CD8-positive, alpha-beta memory T cell (primary cell): ENCODE data around the gene SLC2A5. TPM values are rescaled to one million over a fixed set of nuclear protein-coding genes. Genes with fewer than 3 reads are reported as not detected.

Experiments used
- CTCF ChIA-PET: fragments of 350-600 bp; sonication (Branson Sonifier 250); formaldehyde crosslinking; loops from one replicate; lab custom pipeline; 2021; ENCODE audit warnings: antibody characterized with exemption; lab: Charles Lee
- POLR2A ChIA-PET: fragments of 350-600 bp; sonication (Branson Sonifier 250); formaldehyde crosslinking; loops from one replicate; lab custom pipeline; 2021; ENCODE audit warnings: antibody characterized with exemption; lab: Charles Lee
- DNase-seq, 5 donors: peaks; one replicate each; pipeline versions ENCODE4 v3.0.0 to v3.0.0-alpha.2; 2020 to 2022; ENCODE audit warnings: mixed read lengths in 1 of 5
- H3K27ac ChIP-seq: one replicate; pipeline ENCODE4 v1.7.0; 2013; ENCODE audit warnings: low read depth, mild to moderate bottlenecking, low read length, moderate library complexity
- H3K27me3 ChIP-seq: 2 replicates; pipeline ENCODE4 v1.7.0; 2013; ENCODE audit warnings: low read length, mild to moderate bottlenecking; ENCODE audit not compliant: insufficient read depth, poor library complexity, severe bottlenecking
- H3K36me3 ChIP-seq: 2 replicates; pipeline ENCODE4 v1.7.0; 2013; ENCODE audit warnings: mild to moderate bottlenecking, low read length, moderate library complexity; ENCODE audit not compliant: insufficient read depth
- H3K4me1 ChIP-seq: 2 replicates; pipeline ENCODE4 v1.7.0; 2013; ENCODE audit warnings: mild to moderate bottlenecking, low read length, moderate library complexity; ENCODE audit not compliant: insufficient read depth
- H3K4me3 ChIP-seq: 2 replicates; pipeline ENCODE4 v1.7.0; 2013; ENCODE audit warnings: mild to moderate bottlenecking, low read length
- H3K9me3 ChIP-seq: 2 replicates; pipeline ENCODE4 v1.7.0; 2013; ENCODE audit warnings: mild to moderate bottlenecking, low read length
- H3K27ac Mint-ChIP-seq, 8 donors: one replicate each; pipeline ENCODE4 v1.8.0; 2020 to 2021; ENCODE audit warnings: mixed read lengths in 8 of 8, mild to moderate bottlenecking in 6 of 8, inconsistent platforms in 3 of 8, moderate library complexity in 3 of 8
- H3K27me3 Mint-ChIP-seq, 2 donors: one replicate each; pipeline ENCODE4 v1.8.0; 2020 to 2021; ENCODE audit warnings: mixed read lengths in 2 of 2, mild to moderate bottlenecking in 1 of 2, moderate library complexity in 1 of 2
- H3K36me3 Mint-ChIP-seq, 3 donors: one replicate each; pipeline ENCODE4 v1.8.0; 2020 to 2021; ENCODE audit warnings: mixed read lengths in 3 of 3, inconsistent platforms in 1 of 3, mild to moderate bottlenecking in 1 of 3
- H3K4me1 Mint-ChIP-seq, 3 donors: one replicate each; pipeline ENCODE4 v1.8.0; 2020 to 2021; ENCODE audit warnings: mixed read lengths in 3 of 3, inconsistent platforms in 1 of 3, mild to moderate bottlenecking in 1 of 3
- H3K4me3 Mint-ChIP-seq, 7 donors: one replicate each; pipeline ENCODE4 v1.8.0; 2020 to 2021; ENCODE audit warnings: mixed read lengths in 7 of 7, mild to moderate bottlenecking in 6 of 7, moderate library complexity in 4 of 7, inconsistent platforms in 2 of 7
- H3K9me3 Mint-ChIP-seq, 5 donors: one replicate each; pipeline ENCODE4 v1.8.0; 2020 to 2022; ENCODE audit warnings: mixed read lengths in 5 of 5, mild to moderate bottlenecking in 3 of 5, moderate library complexity in 2 of 5, inconsistent platforms in 1 of 5
- polyA plus RNA-seq: library from polyadenylated mRNA; unstranded; fragments of 300-500 nt; fragmentation: Illumina TruSeq; gene quantifications from one replicate; pipeline ENCODE4 v1.2.3, GENCODE V29; 2021
- total RNA-seq, 2 experiments: library from RNA; stranded (reverse); gene quantifications; one replicate each; pipeline ENCODE4 v1.2.3, GENCODE V29; 2021

Gene SLC2A5
- total and polyA plus RNA-seq, 3 experiments from 2014 or later: not detected

- Histone ChIP-seq H3K36me3 (no peaks in the 10 kb centered on the region), H3K4me3 (no peak overlapping the region), H3K27me3 (no peaks in the 10 kb centered on the region), H3K9me3 (no peaks in the 10 kb centered on the region), H3K4me1 (no peaks in the 10 kb centered on the region), H3K27ac (no peak overlapping the region)
- ChIA-PET POLR2A (no interaction called here), CTCF (no interaction called here)
- H3K27me3 Mint-ChIP-seq: peaks cover 4 to 15% of the 10 kb centered on the region in 2 donors
- H3K9me3 Mint-ChIP-seq: no peaks in the 10 kb centered on the region
- H3K4me3 Mint-ChIP-seq: no peak overlapping the region
- H3K36me3 Mint-ChIP-seq: no peaks in the 10 kb centered on the region
- H3K4me1 Mint-ChIP-seq: no peaks in the 10 kb centered on the region
- no peak for DNase-seq
- no peak overlapping the region for H3K27ac Mint-ChIP-seq
These were observed 27.2 kb downstream of the SLC2A5 start for GRCh38 chr1:9042272-9042671.

DNA sequence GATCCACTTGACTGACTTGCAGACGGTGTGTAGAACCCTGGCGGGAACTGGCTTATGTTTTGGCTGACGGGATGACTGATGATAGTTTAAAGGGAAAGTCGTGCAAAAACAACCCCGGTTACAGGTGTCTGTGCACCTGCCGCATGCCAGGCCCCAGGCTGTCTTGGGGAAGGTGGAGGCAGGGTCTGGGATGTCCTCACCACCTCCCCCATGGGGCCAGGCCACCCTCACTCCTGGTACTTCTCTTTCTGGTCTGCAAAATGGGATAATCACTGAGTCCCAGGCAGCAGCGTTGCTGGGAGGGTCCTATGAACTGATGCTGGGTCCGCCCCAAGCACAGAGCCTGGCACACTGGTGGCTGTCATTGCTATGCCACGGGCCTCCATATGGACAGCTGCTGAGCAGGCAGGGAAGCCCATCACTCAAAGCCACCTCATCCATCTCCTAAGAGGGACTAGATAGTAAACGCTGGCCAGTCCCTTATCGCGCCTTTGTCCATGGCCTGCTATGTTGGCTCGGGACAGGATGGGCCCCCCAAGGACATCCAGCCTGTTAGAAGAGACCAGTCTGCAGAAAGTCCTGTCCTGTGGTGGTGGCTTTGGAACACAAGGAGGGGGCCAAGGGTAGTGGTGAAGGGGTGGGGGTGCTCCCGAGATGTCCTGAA is 28.2 kb downstream of the SLC2A5 start:
- no peak overlapping the region for H3K27ac ChIP-seq
- Mint-ChIP-seq H3K4me1 (no peaks in the 10 kb centered on the region), H3K27ac (no peak overlapping the region), H3K27me3 (peaks cover 4 to 11% of the 10 kb centered on the region in 2 donors), H3K4me3 (no peak overlapping the region), H3K9me3 (no peaks in the 10 kb centered on the region), H3K36me3 (no peaks in the 10 kb centered on the region)
- no peaks in the 10 kb centered on the region for H3K36me3 ChIP-seq
- H3K4me1 ChIP-seq: no peaks in the 10 kb centered on the region
- no peak for DNase-seq
- H3K27me3 ChIP-seq: no peaks in the 10 kb centered on the region
- no peaks in the 10 kb centered on the region for H3K9me3 ChIP-seq
- no peak overlapping the region for H3K4me3 ChIP-seq
- ChIA-PET POLR2A (no interaction called here), CTCF (no interaction called here)

GRCh38 chr1:9040659-9041030 is 28.8 kb downstream of the SLC2A5 start:
- no peak for DNase-seq
- POLR2A ChIA-PET: no interaction called here
- Histone ChIP-seq H3K36me3 (no peaks in the 10 kb centered on the region), H3K27me3 (no peaks in the 10 kb centered on the region), H3K4me3 (no peak overlapping the region), H3K9me3 (no peaks in the 10 kb centered on the region), H3K4me1 (no peaks in the 10 kb centered on the region), H3K27ac (no peak overlapping the region)
- Mint-ChIP-seq H3K27ac (no peak overlapping the region), H3K4me3 (no peak overlapping the region), H3K36me3 (peaks cover 0 to 5% (median 0%) of the 10 kb centered on the region in 3 donors), H3K27me3 (peaks cover 7 to 11% of the 10 kb centered on the region in 2 donors), H3K4me1 (no peaks in the 10 kb centered on the region), H3K9me3 (peaks cover 0 to 3% (median 2%) of the 10 kb centered on the region in 5 donors)
- CTCF ChIA-PET: no interaction called here

DNA sequence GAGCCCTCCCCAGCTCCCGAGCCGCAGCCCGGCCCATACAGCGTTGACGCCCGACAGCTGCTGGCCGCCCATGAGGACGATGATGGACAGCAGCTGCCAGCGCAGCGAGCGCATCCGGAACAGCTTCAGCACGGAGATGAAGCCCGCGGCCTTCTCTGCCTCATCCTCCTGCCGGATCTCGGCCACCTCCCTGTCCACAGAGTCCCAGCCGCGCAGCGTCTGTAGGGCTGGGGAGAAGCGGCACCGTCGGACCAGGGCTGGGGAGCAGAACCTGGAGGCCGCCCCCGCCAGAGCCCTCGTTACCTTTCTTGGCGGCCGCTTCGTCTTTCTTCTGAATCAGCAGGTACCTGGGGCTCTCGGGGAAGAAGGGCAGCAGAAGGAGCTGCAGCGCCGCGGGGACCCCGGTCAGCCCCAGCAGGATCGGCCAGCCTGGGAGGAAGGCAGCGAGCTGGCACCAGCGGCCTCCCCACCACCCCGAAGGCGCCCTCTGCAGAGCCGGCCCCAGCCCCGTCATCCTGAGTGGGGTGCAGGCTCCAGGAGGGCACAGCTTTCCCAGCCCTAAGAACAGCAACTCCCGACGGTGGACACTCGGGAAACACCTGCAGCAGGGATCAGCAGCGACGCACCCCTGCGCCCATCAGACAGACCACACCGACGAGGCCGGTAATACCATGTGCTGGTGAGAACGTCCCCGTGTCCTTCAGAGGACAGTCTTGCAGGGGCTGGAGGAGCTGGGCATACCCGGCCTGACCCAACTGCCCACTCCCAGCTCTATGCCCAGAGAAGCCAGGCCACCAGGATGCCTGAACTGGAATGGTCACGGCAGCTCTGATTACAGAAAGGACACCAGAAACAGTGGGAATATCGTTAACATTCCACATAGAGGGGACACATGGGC is 29.4 kb downstream of the SLC2A5 start:
- CTCF ChIA-PET: no interaction called here
- H3K27me3 Mint-ChIP-seq: peaks cover 9 to 13% of the 10 kb centered on the region in 2 donors
- H3K9me3 Mint-ChIP-seq: peaks cover 4 to 8% (median 7%) of the 10 kb centered on the region in 5 donors
- H3K36me3 ChIP-seq: no peaks in the 10 kb centered on the region
- no peak overlapping the region for H3K27ac ChIP-seq
- H3K4me3 Mint-ChIP-seq: no peak overlapping the region
- H3K9me3 ChIP-seq: no peaks in the 10 kb centered on the region
- no peak for DNase-seq
- POLR2A ChIA-PET: no interaction called here
- no peak overlapping the region for H3K4me3 ChIP-seq
- peaks cover 0 to 10% (median 0%) of the 10 kb centered on the region in 3 donors for H3K36me3 Mint-ChIP-seq
- no peaks in the 10 kb centered on the region for H3K4me1 ChIP-seq
- H3K27ac Mint-ChIP-seq: no peak overlapping the region
- no peaks in the 10 kb centered on the region for H3K4me1 Mint-ChIP-seq
- no peaks in the 10 kb centered on the region for H3K27me3 ChIP-seq

- H3K4me3 Mint-ChIP-seq: no peak overlapping the region
- no peaks in the 10 kb centered on the region for H3K36me3 ChIP-seq
- H3K4me3 ChIP-seq: no peak overlapping the region
- ChIA-PET POLR2A (no interaction called here), CTCF (no interaction called here)
- no peak overlapping the region for H3K27ac ChIP-seq
- peaks cover 0 to 18% (median 2%) of the 10 kb centered on the region in 3 donors for H3K36me3 Mint-ChIP-seq
- peaks cover 6 to 13% of the 10 kb centered on the region in 2 donors for H3K27me3 Mint-ChIP-seq
- no peaks in the 10 kb centered on the region for H3K9me3 ChIP-seq
- no peak for DNase-seq
- H3K9me3 Mint-ChIP-seq: peaks cover 8 to 13% (median 10%) of the 10 kb centered on the region in 5 donors
- H3K27me3 ChIP-seq: no peaks in the 10 kb centered on the region
- no peak overlapping the region for H3K27ac Mint-ChIP-seq
- no peaks in the 10 kb centered on the region for H3K4me1 Mint-ChIP-seq
- no peaks in the 10 kb centered on the region for H3K4me1 ChIP-seq
These were observed 30.3 kb downstream of the SLC2A5 start for GRCh38 chr1:9038881-9039760.

DNA sequence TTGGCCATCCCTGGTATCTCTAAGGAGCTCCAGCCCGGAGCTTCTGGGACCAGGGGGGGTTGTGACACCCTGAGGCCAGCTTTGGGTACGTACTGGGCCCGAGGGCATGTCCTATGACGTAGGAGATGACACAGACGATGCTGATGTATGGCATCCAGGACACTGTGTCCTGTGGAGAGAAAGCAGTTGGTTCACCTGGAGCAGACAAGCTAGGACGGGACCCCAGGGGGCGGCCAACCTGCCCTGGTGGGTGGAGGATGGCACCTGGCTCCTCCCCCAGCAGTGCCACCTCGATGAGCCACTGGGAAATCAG is 31.1 kb downstream of the SLC2A5 start:
- DNase-seq: no peak
- H3K4me3 Mint-ChIP-seq: no peak overlapping the region
- H3K27me3 Mint-ChIP-seq: peaks cover 9 to 15% of the 10 kb centered on the region in 2 donors
- CTCF ChIA-PET: no interaction called here
- Histone ChIP-seq H3K36me3 (no peaks in the 10 kb centered on the region), H3K4me3 (no peak overlapping the region), H3K9me3 (no peaks in the 10 kb centered on the region), H3K4me1 (no peaks in the 10 kb centered on the region), H3K27me3 (no peaks in the 10 kb centered on the region), H3K27ac (no peak overlapping the region)
- H3K36me3 Mint-ChIP-seq: peaks cover 0 to 20% (median 2%) of the 10 kb centered on the region in 3 donors
- no peaks in the 10 kb centered on the region for H3K4me1 Mint-ChIP-seq
- peaks cover 9 to 14% (median 10%) of the 10 kb centered on the region in 5 donors for H3K9me3 Mint-ChIP-seq
- no peak overlapping the region for H3K27ac Mint-ChIP-seq
- POLR2A ChIA-PET: no interaction called here

DNA sequence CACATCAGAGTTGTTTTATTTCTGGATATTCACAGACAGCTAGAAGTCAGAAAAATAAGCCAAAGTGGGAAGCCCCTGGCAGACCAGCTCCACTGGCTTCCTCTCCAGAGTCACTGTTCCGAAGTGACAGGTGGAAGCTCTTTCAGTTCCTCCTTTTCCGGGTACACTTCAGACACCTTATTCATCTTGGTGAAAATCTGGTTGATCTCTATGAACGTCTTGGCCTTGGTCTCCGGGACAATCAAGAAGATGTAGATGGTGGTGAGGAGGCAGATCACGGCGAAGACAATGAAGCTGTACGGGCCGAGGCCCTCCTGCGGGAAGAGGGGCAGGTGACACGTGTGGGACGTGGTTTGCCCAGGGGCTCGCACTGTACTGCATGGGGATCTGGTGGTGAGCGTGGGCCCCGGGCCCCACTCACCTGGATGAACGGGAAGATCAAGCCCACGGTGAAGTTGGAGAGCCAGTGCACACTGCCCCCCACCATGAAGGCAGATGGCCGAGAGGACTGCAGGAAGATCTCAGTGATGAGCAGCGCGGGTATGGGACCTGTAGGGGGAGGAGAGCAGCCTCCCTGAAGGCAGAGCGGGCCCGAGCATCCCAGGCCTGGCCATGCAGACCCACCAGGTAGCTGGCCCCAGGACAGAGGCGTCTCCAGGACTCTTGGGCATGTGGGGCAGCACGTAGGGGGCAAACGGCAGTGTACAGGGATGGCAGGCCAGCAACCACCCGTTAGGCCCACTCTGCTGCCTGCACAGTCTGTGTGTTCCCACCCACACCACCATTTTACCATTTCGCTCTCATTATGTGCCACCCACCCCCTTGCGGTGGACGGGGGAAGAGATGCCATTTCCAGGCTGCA is 31.7 kb downstream of the SLC2A5 start:
- H3K27ac ChIP-seq: no peak overlapping the region
- no peak overlapping the region for H3K4me3 Mint-ChIP-seq
- H3K4me1 ChIP-seq: no peaks in the 10 kb centered on the region

More for the DNA sequence above, 31.7 kb downstream of the SLC2A5 start:
- peaks cover 9 to 17% of the 10 kb centered on the region in 2 donors for H3K27me3 Mint-ChIP-seq
- no peak overlapping the region for H3K27ac Mint-ChIP-seq
- H3K9me3 ChIP-seq: no peaks in the 10 kb centered on the region
- no peaks in the 10 kb centered on the region for H3K4me1 Mint-ChIP-seq
- no peak overlapping the region for H3K4me3 ChIP-seq
- ChIA-PET POLR2A (no interaction called here), CTCF (no interaction called here)
- H3K9me3 Mint-ChIP-seq: peaks cover 10 to 14% (median 10%) of the 10 kb centered on the region in 5 donors
- peaks cover 0 to 20% (median 2%) of the 10 kb centered on the region in 3 donors for H3K36me3 Mint-ChIP-seq
- H3K36me3 ChIP-seq: no peaks in the 10 kb centered on the region
- DNase-seq: no peak
- H3K27me3 ChIP-seq: no peaks in the 10 kb centered on the region
